ENCODE measurements around the gene PPP1R16B.

DNA sequence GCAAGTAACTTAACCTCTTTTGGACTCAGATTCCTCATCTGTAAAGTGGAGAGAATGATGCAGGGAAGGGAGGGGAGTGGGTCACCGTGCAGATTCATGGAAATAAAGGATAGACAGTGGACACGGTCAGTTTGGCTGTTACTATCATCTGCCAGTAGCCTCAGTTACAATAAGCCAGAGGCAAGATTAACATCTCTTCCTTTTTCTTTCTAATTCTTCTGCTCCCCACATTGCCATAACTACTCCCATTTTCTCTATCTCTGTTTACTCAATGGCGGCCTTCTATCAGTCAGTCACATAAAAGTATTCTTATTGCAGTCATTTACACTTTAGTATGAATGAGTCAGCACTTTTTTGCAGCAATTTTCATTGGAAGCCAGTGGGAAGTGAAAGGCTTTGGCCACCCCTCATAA is 49.2 kb downstream of the PPP1R16B start:
- TF ChIP-seq, protein P1, sequence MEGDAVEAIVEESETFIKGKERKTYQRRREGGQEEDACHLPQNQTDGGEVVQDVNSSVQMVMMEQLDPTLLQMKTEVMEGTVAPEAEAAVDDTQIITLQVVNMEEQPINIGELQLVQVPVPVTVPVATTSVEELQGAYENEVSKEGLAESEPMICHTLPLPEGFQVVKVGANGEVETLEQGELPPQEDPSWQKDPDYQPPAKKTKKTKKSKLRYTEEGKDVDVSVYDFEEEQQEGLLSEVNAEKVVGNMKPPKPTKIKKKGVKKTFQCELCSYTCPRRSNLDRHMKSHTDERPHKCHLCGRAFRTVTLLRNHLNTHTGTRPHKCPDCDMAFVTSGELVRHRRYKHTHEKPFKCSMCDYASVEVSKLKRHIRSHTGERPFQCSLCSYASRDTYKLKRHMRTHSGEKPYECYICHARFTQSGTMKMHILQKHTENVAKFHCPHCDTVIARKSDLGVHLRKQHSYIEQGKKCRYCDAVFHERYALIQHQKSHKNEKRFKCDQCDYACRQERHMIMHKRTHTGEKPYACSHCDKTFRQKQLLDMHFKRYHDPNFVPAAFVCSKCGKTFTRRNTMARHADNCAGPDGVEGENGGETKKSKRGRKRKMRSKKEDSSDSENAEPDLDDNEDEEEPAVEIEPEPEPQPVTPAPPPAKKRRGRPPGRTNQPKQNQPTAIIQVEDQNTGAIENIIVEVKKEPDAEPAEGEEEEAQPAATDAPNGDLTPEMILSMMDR (IDR thresholded peaks at IDR 0.05; ENCODE audit: poor library complexity) = no peak
- TF ChIP-seq EZH2 (IDR thresholded peaks at IDR 0.05; ENCODE audit: borderline replicate concordance) (no peak), EZH2phosphoT487 (IDR thresholded peaks at IDR 0.05; ENCODE audit: low read depth, severe bottlenecking, unreplicated experiment) (no peak)
